Measurements from ENCODE around the gene TSPAN11.

The TSPAN11 gene

GRCh38 chr12:30962047-30962446 is 35.5 kb downstream of the TSPAN11 start:
- DNase-seq, result no peak

- DNase-seq, result no peak
Measured at GRCh38 chr12:30963709-30964564, 37.4 kb downstream of the TSPAN11 start.

- DNase-seq, result no peak
Measured at GRCh38 chr12:30964896-30965612, 38.5 kb downstream of the TSPAN11 start.

DNA sequence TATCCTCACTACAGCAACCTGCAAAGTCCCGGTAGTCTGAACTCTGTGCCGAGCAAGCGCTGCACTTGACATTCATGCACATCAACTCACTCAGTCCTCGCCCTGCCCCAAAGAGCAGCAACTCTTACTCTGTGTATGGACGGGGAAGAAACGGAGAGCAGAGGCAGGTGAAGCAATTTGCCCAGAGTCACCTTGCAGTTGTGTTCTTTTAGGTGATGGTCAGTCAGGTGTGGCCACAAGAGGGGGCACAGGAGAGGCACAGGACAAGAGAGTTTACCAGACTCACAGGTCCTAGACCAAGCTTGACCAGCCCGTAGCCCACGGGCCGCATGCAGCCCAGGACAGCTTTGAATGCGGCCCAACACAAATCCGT is 39.1 kb downstream of the TSPAN11 start:
- DNase-seq, result no peak

GRCh38 chr12:30967026-30967425 is 40.5 kb downstream of the TSPAN11 start:
- DNase-seq, result no peak

DNA sequence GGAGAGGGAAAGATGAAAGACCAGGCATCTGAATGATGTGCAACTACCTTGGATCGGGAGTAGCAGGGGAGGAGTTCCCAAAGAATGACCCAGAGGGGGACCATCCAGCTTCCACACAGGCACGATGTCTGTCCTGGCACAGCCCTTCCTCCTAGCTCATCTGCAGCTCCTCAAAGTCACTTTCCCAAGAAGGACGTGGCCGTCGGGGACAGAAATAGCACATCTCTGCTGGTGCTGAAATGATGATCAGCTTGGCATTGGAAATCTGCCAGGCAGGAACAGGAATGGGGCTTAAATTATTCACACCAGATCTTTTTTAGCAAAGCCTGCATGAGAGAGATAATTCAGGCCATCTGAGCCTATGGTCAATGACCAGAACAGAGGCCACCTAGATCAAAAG is 41.7 kb downstream of the TSPAN11 start:
- no peak for DNase-seq

GRCh38 chr12:30969006-30969405 is 42.5 kb downstream of the TSPAN11 start:
- DNase-seq, result no peak

DNA sequence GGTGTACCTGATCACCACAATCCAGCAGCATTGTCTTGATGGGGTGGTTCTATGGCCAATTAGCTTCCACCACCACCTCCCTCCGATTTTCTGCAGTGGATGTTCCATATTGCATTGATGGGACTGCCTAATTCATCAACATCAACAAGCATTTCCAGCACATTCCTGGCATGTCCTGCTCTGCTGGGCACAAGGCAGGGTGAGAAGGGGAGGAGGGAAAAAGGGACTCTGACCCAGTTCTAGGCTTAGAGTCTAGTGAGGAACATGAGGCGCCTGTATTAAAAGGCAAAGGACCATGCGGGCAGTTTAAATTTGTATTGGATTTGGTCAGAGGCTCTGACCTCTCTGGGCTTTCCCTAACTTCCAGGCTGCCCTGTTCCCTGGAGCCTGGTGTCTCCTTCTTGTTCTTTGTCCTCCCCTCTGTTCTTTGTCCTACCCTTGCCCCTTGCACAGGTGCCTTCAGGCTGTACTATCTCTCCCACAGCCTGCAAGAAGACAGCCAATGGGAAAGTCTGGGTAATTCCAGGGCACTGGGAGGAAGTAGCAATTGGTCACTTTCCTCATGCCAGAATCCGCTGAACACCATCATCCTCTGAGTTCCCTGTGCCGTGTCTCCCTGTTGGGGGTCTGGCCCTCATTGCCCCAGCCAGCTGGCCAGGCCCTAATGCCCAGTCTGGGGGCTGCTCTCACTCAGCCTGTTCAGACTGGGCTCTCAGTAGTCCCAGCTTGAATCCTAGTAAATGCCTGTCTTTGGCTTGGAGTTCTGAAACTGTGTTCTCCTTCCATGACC is 43.3 kb downstream of the TSPAN11 start:
- DNase-seq, result no peak

GRCh38 chr12:30970559-30971197 is 44.1 kb downstream of the TSPAN11 start:
- DNase-seq, result no peak

DNA sequence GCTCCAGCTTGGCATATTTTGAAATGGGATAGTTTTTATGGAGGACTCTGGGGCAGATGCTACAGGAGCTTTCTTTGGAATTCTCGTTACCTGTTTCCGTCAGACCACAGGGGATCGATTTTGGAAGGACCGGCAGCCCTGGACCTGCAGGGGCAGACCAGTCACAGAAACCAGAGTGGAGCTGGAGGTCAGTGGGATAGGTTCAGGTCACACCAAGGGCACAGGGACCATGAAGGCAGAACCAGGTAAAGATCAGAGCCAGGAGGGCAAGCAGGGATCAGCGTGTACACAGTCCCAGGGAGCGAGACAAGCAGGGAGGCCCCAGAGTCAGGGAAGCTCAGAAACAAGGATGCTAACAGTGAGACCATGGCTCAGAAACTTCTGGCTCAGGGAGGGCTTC is 45.5 kb downstream of the TSPAN11 start:
- DNase-seq, result no peak

DNA sequence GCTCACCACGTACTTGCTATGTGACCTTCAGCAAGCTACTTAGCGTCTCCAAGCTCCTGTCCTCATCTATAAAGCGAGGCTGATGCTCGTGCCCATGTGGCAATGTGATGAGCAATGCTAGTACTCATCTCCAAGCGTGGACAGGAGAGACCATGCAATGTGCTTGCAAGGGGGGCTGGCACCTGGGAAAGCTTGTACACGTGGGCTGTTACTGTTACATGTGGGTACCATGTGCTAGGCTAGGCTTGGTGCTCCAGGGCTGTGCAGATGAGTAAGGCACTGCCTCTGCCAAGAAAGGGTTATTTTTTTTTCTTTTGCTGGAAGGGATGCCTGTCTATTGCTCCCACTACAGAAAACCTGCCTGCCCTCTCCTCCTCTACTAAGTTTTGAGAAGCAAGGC is 46.6 kb downstream of the TSPAN11 start:
- DNase-seq, result no peak

GRCh38 chr12:30973830-30974229 is 47.3 kb downstream of the TSPAN11 start:
- no peak for DNase-seq

GRCh38 chr12:30974746-30975500 is 48.4 kb downstream of the TSPAN11 start:
- no peak for DNase-seq

- no peak for DNase-seq
Measured at GRCh38 chr12:30975581-30975980, 49.0 kb downstream of the TSPAN11 start.

DNA sequence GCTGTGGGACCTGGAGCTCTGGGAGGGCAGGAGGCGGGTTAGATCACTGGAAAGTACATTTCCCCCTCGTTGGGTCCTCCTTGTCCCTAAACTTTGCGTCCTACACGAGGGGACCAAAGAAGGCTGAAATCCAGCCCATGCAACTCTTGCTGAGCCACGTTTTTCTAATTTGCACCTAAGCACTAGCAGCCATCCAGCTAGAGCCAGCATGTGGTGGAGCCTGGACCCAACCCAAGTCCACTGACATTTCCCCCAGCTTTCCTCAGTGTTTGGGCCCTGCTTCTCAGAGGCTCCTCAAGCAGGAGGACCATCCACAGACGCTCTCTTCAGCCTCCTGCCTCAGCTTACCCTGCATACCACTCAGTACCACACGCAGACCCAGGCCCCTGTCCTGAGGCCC is 49.7 kb downstream of the TSPAN11 start:
- no peak for DNase-seq

DNA sequence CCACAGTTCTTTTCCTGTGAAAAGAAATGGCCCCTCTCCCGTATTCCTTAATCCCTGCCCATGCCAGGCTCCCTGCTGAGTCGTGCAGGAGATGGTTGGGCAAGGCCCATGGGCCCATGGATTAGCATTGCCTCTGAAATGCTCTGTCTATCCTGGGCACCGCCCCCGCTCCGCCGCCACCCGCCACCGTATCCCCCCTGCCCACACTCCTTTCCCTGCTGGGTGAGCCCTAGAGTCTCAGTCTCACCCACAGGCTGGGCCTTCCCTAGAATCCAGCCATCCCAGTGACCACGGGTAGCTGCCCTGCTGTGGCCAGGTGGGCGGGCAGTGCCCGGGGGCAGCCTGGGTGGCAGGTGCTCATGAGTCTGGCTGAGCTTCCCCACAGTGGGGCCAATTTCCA is 50.6 kb downstream of the TSPAN11 start:
- no peak for DNase-seq

- no peak for DNase-seq
Measured at GRCh38 chr12:30977537-30978349, 51.2 kb downstream of the TSPAN11 start.

DNA sequence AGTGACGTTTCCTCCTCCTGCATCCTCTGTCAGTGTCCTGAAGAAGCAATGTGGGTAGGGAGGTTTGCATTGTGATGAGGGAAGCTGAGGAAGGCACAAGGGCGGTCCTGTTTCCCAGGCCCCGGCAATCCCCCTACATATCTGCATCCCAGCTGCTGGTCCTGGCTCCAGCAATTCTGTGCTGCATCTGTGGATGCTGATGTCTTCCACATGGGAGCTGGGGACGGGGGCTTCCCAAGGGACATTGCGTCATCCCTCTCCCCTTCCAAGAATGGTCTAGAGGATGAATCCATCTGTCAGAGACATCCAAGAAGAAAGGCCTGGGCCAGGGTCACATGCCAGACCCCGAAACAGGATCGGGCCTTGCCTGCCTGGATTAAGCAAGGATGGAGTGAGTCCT is 52.1 kb downstream of the TSPAN11 start:
- DNase-seq, result no peak

DNA sequence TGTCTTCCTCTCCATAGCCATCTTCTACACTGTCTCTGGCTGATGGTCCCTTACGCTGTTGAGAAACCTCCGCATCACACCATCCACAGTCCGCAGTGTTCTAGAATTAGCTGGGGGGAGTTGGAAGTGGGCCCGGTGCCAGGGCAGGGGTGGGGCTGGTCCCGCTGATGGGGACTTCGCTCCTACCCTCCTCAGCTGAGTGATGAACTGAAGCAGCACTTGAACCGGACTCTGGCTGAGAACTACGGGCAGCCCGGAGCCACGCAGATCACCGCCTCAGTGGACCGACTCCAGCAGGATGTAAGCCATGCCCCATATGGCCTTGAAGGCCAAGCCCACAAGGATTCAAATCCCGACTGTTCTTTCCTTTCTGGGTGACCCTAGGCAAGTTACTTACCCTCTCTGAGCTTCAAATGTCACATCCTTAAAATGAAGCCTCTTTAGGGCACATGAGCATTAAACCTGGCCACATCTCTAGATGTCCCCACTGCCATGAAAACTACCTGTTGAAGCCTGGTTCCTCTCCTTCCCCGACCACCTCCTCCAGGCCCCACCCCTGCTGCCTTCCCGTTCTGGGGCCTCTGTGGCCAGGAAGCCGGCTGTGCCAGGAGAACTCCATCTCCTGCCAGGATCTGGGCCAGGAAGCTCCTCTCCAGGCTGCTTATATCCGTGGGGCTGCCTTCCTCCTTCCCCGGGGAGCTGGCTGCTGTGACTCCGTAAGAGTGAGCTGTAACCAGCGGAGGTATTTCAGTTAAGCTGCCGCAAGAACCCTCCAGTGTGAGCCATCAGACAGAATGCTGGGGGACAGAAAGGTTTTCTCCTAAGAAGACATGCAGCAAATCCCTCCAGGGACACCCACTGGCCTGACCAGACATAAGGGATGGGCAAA is 53.1 kb downstream of the TSPAN11 start:
- no peak for DNase-seq

DNA sequence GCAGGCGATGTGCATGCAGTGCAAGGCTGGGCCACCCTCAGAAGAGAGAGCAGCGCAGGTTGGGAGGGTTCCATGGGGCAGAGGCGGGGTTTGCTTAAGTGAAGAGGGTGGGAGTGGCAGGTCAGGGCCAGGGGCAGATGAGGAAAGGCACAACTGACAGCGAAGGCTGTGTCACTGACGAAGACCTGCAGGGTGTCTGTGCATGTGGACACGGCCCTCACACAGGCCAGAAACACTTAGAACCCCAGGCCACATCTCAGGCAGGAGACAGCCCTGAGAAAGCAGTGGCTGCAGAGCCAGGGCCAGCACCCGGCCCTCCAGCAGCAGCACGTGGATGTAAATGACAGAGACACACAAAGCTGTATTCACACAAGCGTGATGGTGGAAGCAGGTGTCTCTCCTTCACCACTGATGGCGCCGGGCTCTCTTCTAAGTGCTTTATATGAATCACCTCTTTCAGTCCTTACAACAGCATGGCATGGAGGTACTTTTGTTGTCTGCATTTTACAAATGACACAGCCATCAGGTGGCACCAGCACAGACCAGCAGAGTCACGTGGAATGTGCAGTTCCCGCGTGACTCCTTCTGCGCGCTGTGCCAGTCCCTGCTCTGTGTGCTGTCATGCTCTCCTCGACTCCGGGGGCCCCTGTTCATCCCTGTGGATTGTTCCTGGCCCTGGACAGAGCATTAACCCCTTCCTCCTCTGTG is 54.6 kb downstream of the TSPAN11 start:
- DNase-seq, result peak; percentile 14

Data from NCI-H526 treated with DMSO at 0.1 percent for 48 hours (cell line).